ENCODE measurements around the gene MYO10.

Gene MYO10

DNA sequence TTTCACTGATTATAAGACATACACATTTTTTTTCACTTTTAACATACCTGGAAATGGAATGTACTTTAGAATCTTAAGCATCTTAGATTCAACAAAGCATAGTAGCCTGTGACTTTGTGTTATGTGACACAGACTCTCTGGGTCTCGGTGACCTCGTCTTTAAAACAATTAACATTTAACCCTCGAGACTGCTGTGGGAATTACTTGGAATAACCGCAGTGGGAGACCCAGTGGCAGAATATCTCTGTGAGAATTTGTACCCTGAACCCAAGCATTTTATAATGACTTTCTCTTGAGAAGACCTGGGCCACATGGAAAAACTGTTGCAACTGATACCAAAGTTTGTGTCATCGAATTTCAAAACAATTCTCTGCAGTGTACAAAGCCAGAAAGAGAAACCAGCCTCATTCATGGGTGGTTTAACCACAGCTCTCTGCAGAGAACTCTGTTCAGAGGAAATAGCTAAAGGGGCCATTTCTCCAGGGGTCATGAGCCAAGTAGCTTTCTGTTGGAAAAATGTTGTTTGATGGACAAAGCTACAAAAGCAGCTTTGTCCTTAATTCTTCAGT, 309.3 kb downstream of the MYO10 start:
- TF ChIP-seq SPI1 (IDR thresholded peaks at IDR 0.05; ENCODE audit: low read depth, low read length) (no peak), POLR2A (IDR thresholded peaks at IDR 0.05; ENCODE audit: low read depth, low read length) (no peak), TAF1 (IDR thresholded peaks at IDR 0.05; ENCODE audit: low read depth, low read length) (no peak), POU2F2 (IDR thresholded peaks at IDR 0.05; ENCODE audit: low read depth, low read length) (no peak), POLR2AphosphoS5 (IDR thresholded peaks at IDR 0.05; ENCODE audit: low read depth, low read length) (no peak), PAX5 (IDR thresholded peaks at IDR 0.05; ENCODE audit: insufficient read depth, low read length, severe bottlenecking) (no peak)

DNA sequence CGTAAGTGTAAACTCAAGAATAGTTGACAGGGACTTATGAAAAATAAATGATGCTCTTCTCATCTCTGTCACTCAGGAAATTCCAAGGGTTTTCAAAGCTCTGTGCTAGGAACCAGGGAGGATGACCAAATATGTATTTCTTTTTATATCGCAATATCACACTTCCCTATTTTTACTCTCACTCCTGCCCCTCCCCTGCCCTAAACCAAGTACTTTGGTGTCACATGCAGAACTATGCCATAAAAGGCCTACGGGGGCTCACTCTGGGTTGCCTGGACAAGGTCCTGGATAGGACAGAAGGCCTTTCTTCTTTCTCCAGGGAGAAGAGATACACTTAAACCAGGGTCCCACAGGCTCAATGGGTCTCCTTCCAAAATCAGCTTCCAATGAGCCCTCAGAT, 311.0 kb downstream of the MYO10 start:
- FAIRE-seq (no peak), DNase-seq (ENCODE audit: insufficient read length, low spot score) (no peak)
- TF ChIP-seq POU2F2 (IDR thresholded peaks at IDR 0.05; ENCODE audit: low read depth, low read length) = no peak
- peak; percentile 62 for TF ChIP-seq SPI1 (IDR thresholded peaks at IDR 0.05; ENCODE audit: low read depth, low read length)

More for the DNA sequence above, 309.3 kb downstream of the MYO10 start:
- FAIRE-seq (no peak), DNase-seq (ENCODE audit: insufficient read length, low spot score) (no peak)

GRCh38 chr5:16619136-16619535, 317.0 kb downstream of the MYO10 start:
- TF ChIP-seq SPI1 (IDR thresholded peaks at IDR 0.05; ENCODE audit: low read depth, low read length) (no peak), PAX5 (IDR thresholded peaks at IDR 0.05; ENCODE audit: insufficient read depth, low read length, severe bottlenecking) (no peak), TAF1 (IDR thresholded peaks at IDR 0.05; ENCODE audit: low read depth, low read length) (no peak), POLR2AphosphoS5 (IDR thresholded peaks at IDR 0.05; ENCODE audit: low read depth, low read length) (no peak), POLR2A (IDR thresholded peaks at IDR 0.05; ENCODE audit: low read depth, low read length) (no peak), POU2F2 (IDR thresholded peaks at IDR 0.05; ENCODE audit: low read depth, low read length) (no peak)
- DNase-seq (ENCODE audit: insufficient read length, low spot score) (no peak), FAIRE-seq (no peak)

- DNase-seq (ENCODE audit: insufficient read length, low spot score) (no peak), FAIRE-seq (no peak)
- no peak for TF ChIP-seq POLR2A (IDR thresholded peaks at IDR 0.05; ENCODE audit: low read depth, low read length)
- no peak for TF ChIP-seq PAX5 (IDR thresholded peaks at IDR 0.05; ENCODE audit: insufficient read depth, low read length, severe bottlenecking)
- no peak for TF ChIP-seq SPI1 (IDR thresholded peaks at IDR 0.05; ENCODE audit: low read depth, low read length)
- no peak for TF ChIP-seq POLR2AphosphoS5 (IDR thresholded peaks at IDR 0.05; ENCODE audit: low read depth, low read length)
- no peak for TF ChIP-seq POU2F2 (IDR thresholded peaks at IDR 0.05; ENCODE audit: low read depth, low read length)
- no peak for TF ChIP-seq TAF1 (IDR thresholded peaks at IDR 0.05; ENCODE audit: low read depth, low read length)
These were observed 317.8 kb downstream of the MYO10 start for GRCh38 chr5:16618138-16618897.

DNA sequence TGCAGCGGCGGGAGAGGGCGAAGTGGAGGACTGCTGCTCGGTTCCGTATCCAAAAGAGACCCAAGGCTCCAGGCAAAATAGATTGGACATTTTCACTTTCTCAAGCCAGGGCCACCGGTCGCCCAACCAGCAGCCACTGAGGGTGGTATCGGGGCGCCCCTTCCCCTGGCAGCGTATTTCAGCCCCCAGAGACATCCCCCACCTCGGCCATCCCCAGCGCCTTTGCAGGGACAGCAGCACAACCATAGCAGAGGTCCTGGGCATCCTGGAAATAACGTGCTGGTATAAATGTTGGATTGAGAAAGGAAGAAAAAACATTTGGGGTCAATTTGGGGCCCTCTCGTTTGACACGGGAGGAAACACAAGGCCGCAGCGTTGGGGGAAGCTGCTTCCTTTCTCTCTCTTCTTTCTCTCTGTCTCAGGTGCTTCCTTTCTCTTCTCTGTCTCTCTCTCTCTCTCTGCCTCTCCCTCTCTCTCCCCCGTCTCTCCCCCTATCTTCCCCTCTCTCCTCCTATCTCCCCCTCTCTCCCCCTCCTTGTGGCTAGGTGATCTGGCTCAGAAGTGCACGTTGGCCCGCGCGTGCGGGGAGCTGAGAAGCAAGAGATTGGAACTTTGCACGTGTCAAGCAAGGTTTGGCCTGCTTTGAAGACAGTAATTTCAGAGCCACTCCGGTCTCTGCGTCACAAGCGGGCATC, 318.7 kb downstream of the MYO10 start:
- TF ChIP-seq PAX5 (IDR thresholded peaks at IDR 0.05; ENCODE audit: insufficient read depth, low read length, severe bottlenecking) (no peak), SPI1 (IDR thresholded peaks at IDR 0.05; ENCODE audit: low read depth, low read length) (no peak), TAF1 (IDR thresholded peaks at IDR 0.05; ENCODE audit: low read depth, low read length) (no peak), POU2F2 (IDR thresholded peaks at IDR 0.05; ENCODE audit: low read depth, low read length) (no peak), POLR2A (IDR thresholded peaks at IDR 0.05; ENCODE audit: low read depth, low read length) (no peak), POLR2AphosphoS5 (IDR thresholded peaks at IDR 0.05; ENCODE audit: low read depth, low read length) (no peak)
- DNase-seq (ENCODE audit: insufficient read length, low spot score) (no peak), FAIRE-seq (no peak)

DNA sequence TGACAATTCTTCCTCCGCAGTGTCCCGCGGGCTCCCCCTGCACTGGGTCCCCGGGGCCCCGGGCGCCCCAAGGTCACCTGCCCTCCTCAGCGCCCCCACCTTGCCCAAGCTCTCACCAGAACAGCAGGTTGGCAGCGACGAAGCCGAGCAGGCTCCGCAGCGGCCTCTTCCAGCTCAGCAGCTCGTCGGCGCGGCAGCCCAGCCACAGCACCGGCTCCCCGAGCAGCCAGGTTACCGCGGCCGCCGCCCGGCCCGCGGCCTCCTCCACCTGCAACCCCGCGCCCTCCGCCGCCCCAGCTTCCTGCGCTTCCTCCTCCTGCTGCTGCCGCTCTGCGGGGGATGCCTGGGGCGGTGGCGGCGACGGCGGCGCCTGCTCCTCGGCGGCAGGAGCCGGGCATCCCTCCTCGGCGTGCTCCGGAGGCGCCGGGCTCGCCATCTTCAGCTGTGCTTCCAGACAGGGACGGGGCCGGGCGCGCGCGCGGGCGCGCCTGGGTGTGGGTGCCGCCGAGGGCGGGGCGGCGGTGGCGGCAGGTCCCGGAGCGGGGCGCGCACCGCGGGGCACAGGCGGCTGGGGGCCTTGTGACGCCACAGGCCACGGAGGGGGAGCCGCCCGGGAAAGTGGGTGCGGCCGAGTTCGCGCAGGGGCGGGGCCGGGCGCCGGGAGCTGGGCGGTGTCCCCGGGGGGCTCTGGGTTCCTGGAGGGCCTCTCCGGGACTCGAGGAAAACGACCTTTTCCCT, 319.4 kb downstream of the MYO10 start, which contains the start of gene RETREG1:
Gene RETREG1, minus strand, starts transcription at position 462 of the 738 bp plus-strand sequence. Its CDS starts 26 bp downstream, at position 436.
- no peak for TF ChIP-seq SPI1 (IDR thresholded peaks at IDR 0.05; ENCODE audit: low read depth, low read length)
- no peak for TF ChIP-seq POU2F2 (IDR thresholded peaks at IDR 0.05; ENCODE audit: low read depth, low read length)
- no peak for TF ChIP-seq PAX5 (IDR thresholded peaks at IDR 0.05; ENCODE audit: insufficient read depth, low read length, severe bottlenecking)
- TF ChIP-seq POLR2A (IDR thresholded peaks at IDR 0.05; ENCODE audit: low read depth, low read length) = no peak
- TF ChIP-seq TAF1 (IDR thresholded peaks at IDR 0.05; ENCODE audit: low read depth, low read length) = no peak
- TF ChIP-seq POLR2AphosphoS5 (IDR thresholded peaks at IDR 0.05; ENCODE audit: low read depth, low read length) = no peak
- DNase-seq (ENCODE audit: insufficient read length, low spot score) (peak; percentile 33), FAIRE-seq (peak; percentile 65)

DNA sequence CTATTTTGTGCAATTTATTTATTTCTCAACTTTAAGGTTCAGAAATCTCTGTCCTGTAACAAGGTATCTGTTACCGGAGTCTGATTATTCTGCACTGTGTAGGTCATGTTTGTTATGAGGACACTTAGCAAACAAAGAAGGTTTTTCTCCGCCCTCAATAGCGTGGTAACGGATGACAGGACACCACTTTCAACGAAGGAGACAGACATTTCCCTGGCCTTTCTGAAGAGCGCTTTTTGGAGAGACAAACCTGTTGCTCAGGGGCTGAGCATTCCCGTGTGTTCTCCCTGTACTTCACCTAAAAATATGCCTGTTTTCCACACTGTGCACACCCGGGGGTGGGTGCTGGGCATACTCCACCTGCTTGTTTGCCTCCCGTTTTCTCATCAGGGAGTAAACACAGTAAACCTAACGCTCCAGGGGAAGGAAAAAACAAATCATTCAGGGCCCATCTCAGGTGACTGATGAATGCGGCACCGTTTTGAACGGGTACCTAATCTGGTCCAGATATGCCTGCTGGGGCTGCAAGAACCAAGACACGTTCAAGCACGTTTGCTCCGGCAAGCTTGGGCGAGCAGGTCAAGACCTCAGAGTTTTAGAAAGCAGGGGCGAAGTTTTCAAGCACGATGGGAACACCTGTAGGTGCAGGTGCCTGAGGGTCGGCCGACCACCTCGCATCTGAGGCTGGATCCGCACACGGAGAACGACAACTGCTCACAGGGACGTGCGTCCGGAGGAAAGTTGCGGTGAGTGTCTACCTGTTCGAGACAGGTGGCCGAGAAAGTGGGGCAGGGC, 320.1 kb downstream of the MYO10 start:
- TF ChIP-seq POLR2A (IDR thresholded peaks at IDR 0.05; ENCODE audit: low read depth, low read length) (no peak), POLR2AphosphoS5 (IDR thresholded peaks at IDR 0.05; ENCODE audit: low read depth, low read length) (no peak), POU2F2 (IDR thresholded peaks at IDR 0.05; ENCODE audit: low read depth, low read length) (no peak), TAF1 (IDR thresholded peaks at IDR 0.05; ENCODE audit: low read depth, low read length) (no peak), PAX5 (IDR thresholded peaks at IDR 0.05; ENCODE audit: insufficient read depth, low read length, severe bottlenecking) (no peak), SPI1 (IDR thresholded peaks at IDR 0.05; ENCODE audit: low read depth, low read length) (no peak)
- DNase-seq (ENCODE audit: insufficient read length, low spot score) (no peak), FAIRE-seq (no peak)

DNA sequence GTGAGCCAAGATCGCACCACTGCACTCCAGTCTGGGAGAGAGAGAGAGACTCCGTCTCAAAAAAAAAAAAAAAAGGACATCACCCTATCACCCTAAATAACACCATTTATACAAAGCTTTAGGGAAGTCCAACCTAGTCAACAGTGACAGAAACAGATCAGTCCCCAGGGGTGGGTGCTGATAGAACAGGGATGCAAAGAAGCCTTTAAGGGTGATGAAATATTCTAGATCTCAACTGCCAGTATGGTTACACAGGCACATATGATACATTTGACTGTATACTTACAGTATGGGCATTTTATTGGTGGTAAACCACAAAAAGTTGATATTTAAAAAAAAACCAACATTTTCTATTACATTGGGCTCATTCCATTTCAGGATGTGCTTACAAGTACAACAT, 324.1 kb downstream of the MYO10 start:
- TF ChIP-seq TAF1 (IDR thresholded peaks at IDR 0.05; ENCODE audit: low read depth, low read length) = no peak
- TF ChIP-seq PAX5 (IDR thresholded peaks at IDR 0.05; ENCODE audit: insufficient read depth, low read length, severe bottlenecking) = no peak
- no peak for TF ChIP-seq SPI1 (IDR thresholded peaks at IDR 0.05; ENCODE audit: low read depth, low read length)
- TF ChIP-seq POLR2AphosphoS5 (IDR thresholded peaks at IDR 0.05; ENCODE audit: low read depth, low read length) = no peak
- no peak for TF ChIP-seq POU2F2 (IDR thresholded peaks at IDR 0.05; ENCODE audit: low read depth, low read length)
- TF ChIP-seq POLR2A (IDR thresholded peaks at IDR 0.05; ENCODE audit: low read depth, low read length) = no peak
- DNase-seq (ENCODE audit: insufficient read length, low spot score) (no peak), FAIRE-seq (no peak)
